Left ventricle myocardium superior (tissue), 1 donor: ENCODE results near the gene PRPF19. TPM values are rescaled to one million over a fixed set of nuclear protein-coding genes. Genes with fewer than 3 reads are reported as not detected.

Experiments
- total RNA-seq: library from RNA; stranded (reverse); fragmentation: NEBNext Ultra II Directional; extraction: Animal tissue kit (Norgen Biotek cat#: 25700); gene quantifications from one replicate; pipeline ENCODE4 v1.2.1, GENCODE V29; 2021
- donor health status: DM: no; HTN: yes; CAD: no; lungs with severe emphysema.

Gene PRPF19
- total RNA-seq, 1 donor from 2014 or later = 41.5 TPM

Other genes with a start within 250 kb of the PRPF19 start
- gene MS4A8, start 207.0 kb downstream of the PRPF19 start, total RNA-seq = not detected
- gene MS4A18, start 181.9 kb downstream of the PRPF19 start, total RNA-seq = not detected
- gene MS4A15, start 149.7 kb downstream of the PRPF19 start, total RNA-seq = not detected
- not detected for gene MS4A10, start 121.3 kb downstream of the PRPF19 start, total RNA-seq
- 9.7 TPM for gene CCDC86, start 64.5 kb downstream of the PRPF19 start, total RNA-seq
- gene PTGDR2, start 50.6 kb downstream of the PRPF19 start, total RNA-seq = 3.1 TPM
- gene ZP1, start 39.0 kb downstream of the PRPF19 start, total RNA-seq = not detected
- 97.0 TPM for gene TMEM109, start 7.6 kb upstream of the PRPF19 start, total RNA-seq
- gene TMEM132A, start 17.9 kb upstream of the PRPF19 start, total RNA-seq = 5.9 TPM
- 16.8 TPM for gene SLC15A3, start 45.6 kb upstream of the PRPF19 start, total RNA-seq
- 0.20 TPM for gene CD6, start 65.1 kb upstream of the PRPF19 start, total RNA-seq
- gene CD5, start 195.9 kb upstream of the PRPF19 start, total RNA-seq = 0.07 TPM